OCI-LY3 (cell line): Measurements from ENCODE around the gene KRTAP5-1.

Source experiments
- H2AFZ ChIP-seq: fragments of 200-600, 300-600 bp; shearing (Covaris generic); 2 replicates; pipeline ENCODE4 v1.6.0; 2014; ENCODE audit warnings: antibody characterized with exemption, low read depth, low read length
- H3K27ac ChIP-seq: fragments of 200-600, 300-600 bp; sonication (generic); 2 replicates; pipeline ENCODE4 v1.5.1; 2014; ENCODE audit warnings: mild to moderate bottlenecking, low read length, moderate library complexity, mixed read lengths
- H3K27me3 ChIP-seq: fragments of 200-600, 300-600 bp; sonication (generic); 2 replicates; pipeline ENCODE4 v1.6.1; 2014; ENCODE audit warnings: low read depth, low read length, mixed read lengths
- H3K36me3 ChIP-seq: fragments of 200-600, 300-600 bp; sonication (generic); replicated peaks from 2 replicates; pipeline ENCODE3; 2014; ENCODE audit warnings: low read depth, low read length, mixed read lengths
- H3K4me1 ChIP-seq: fragments of 300-600, 200-600 bp; sonication (generic); 2 replicates; pipeline ENCODE4 v1.6.1; 2014; ENCODE audit warnings: low read length, mixed read lengths
- H3K4me2 ChIP-seq: fragments of 200-600, 300-600 bp; sonication (generic); 2 replicates; pipeline ENCODE4 v1.6.1; 2014; ENCODE audit warnings: low read length, mixed read lengths
- H3K4me3 ChIP-seq: fragments of 300-600, 200-600 bp; sonication (generic); 2 replicates; pipeline ENCODE4 v1.5.1; 2014; ENCODE audit warnings: antibody characterized with exemption, mild to moderate bottlenecking, low read length, moderate library complexity
- H3K79me2 ChIP-seq: fragments of 300-600, 200-600 bp; shearing (Covaris generic); 2 replicates; pipeline ENCODE4 v1.6.1; 2014; ENCODE audit warnings: mild to moderate bottlenecking, low read length, mixed read lengths
- H3K9ac ChIP-seq: fragments of 300-600, 200-600 bp; shearing (Covaris generic); 2 replicates; pipeline ENCODE4 v1.6.0; 2014; ENCODE audit warnings: mild to moderate bottlenecking, low read length, moderate library complexity
- H3K9me3 ChIP-seq: fragments of 200-600, 300-600 bp; shearing (Covaris generic); 2 replicates; pipeline ENCODE4 v1.6.1; 2014; ENCODE audit warnings: low read length, mixed read lengths; ENCODE audit not compliant: insufficient read depth
- H4K20me1 ChIP-seq: fragments of 200-600, 300-600 bp; sonication (generic); 2 replicates; pipeline ENCODE4 v1.6.1; 2016; ENCODE audit warnings: low read length, mixed read lengths; ENCODE audit not compliant: insufficient read depth
- CTCF ChIP-seq: fragments of 200-600, 300-600 bp; sonication (generic); IDR thresholded peaks from 2 replicates; pipeline ENCODE4 v1.5.1; 2014; ENCODE audit warnings: antibody characterized with exemption, low read length, low read depth
- EZH2phosphoT487 ChIP-seq: fragments of 200-600 bp; shearing (Covaris generic); IDR thresholded peaks from 2 replicates; pipeline ENCODE4 v1.6.1; 2018; ENCODE audit warnings: antibody characterized with exemption, mixed run types, low read depth

KRTAP5-1 gene

GRCh38 chr11:1560649-1561251 is 24.3 kb downstream of the KRTAP5-1 start:
- Histone ChIP-seq H3K4me2 (no peak overlapping the region), H4K20me1 (no peaks in the 10 kb centered on the region), H3K79me2 (no peaks in the 10 kb centered on the region), H3K4me3 (no peak overlapping the region), H3K9me3 (no peaks in the 10 kb centered on the region), H2AFZ (no peak overlapping the region), H3K9ac (no peak overlapping the region), H3K36me3 (no peaks in the 10 kb centered on the region), H3K27ac (no peak overlapping the region), H3K27me3 (no peaks in the 10 kb centered on the region), H3K4me1 (peaks cover 14% of the 10 kb centered on the region)
- TF ChIP-seq CTCF (no peak), EZH2phosphoT487 (no peak)

DNA sequence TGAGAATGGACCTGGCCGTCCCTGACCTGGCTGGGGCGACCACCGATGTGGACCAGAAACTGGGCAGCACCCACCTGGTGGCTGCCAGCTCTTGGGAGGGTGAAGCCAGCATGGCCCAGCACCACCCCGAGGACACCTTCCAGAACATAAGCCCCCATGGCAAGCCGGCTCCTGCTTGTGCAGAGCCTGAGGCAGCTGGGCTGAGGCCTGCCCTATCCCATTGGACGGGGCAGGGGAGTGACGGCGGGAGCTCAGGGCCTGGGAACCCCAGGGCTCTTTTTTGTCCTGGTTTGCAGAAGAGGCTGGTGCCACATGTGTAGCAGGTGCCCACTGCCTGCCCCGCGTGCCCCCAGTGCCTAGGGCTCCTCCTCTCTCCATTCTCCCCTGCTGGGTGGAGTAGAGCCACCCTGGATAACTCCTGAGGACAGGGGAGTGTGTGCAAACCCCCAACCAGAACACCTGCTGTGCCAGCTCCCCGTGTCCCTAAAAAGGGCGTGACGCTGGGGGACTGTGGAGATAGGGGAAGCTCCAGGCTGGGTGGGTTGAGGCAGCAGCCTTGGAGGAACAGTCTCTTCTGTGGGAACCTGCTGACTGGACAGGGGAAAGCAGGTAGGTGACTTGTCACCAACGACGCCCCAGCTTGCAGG is 25.0 kb downstream of the KRTAP5-1 start:
- Histone ChIP-seq H3K27me3 (no peaks in the 10 kb centered on the region), H3K9me3 (no peaks in the 10 kb centered on the region), H3K4me3 (no peak overlapping the region), H4K20me1 (no peaks in the 10 kb centered on the region), H3K79me2 (no peaks in the 10 kb centered on the region), H3K36me3 (no peaks in the 10 kb centered on the region), H2AFZ (no peak overlapping the region), H3K9ac (no peak overlapping the region), H3K4me2 (no peak overlapping the region), H3K4me1 (peaks cover 14% of the 10 kb centered on the region), H3K27ac (no peak overlapping the region)
- TF ChIP-seq EZH2phosphoT487, result no peak

DNA sequence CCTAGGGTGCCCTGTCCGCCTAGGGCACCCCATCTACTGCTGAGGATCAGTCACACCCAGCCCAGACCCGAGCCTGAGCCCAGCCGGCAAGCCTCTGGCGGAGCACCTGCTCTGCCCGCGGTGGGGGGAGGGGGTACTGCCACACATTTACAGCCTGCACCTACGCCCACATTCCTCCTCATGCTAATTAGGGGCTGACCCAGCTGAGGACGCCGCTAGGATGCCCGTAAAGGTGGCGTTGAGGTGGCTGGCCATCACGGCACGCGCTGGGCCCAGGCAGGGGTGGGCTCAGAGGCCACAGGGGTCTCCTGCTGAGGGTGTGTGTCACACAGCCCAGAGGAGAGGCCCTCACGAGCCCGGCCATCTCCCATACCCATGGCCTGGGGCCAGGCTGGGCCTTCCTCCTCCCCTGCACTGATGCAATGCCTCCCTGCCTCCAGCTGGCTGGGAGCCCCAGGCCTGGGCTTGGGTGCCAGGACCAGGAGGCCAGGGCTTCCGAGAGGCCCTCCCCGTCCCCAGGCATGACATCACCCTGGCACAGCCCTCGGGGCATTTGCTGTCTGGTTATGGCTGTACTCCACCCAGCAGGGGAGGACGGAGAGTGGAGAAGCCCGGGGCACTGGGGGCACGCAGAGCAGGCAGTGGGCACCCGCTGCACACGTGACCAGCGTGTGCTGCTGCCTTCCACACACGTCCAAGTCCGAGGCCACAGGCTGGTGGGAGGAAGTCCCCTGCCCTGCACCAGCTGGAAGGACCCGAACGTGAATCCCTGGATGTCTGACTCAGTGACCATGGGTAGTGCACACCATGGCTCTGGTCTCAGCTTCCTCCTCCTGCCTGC is 25.8 kb downstream of the KRTAP5-1 start:
- Histone ChIP-seq H3K27me3 (no peaks in the 10 kb centered on the region), H3K9me3 (no peaks in the 10 kb centered on the region), H3K36me3 (no peaks in the 10 kb centered on the region), H4K20me1 (no peaks in the 10 kb centered on the region), H3K27ac (no peak overlapping the region), H3K4me3 (0 out of 2 replicates have a peak overlapping the region, but pooled peaks have one; percentile 21), H2AFZ (no peak overlapping the region), H3K79me2 (no peaks in the 10 kb centered on the region), H3K4me2 (peak overlapping the region; percentile 58), H3K4me1 (peaks cover 14% of the 10 kb centered on the region), H3K9ac (no peak overlapping the region)
- TF ChIP-seq EZH2phosphoT487 (no peak), CTCF (no peak)

GRCh38 chr11:1558775-1559110 is 26.3 kb downstream of the KRTAP5-1 start:
- Histone ChIP-seq H3K9ac (no peak overlapping the region), H2AFZ (no peak overlapping the region), H3K4me2 (peak overlapping the region; percentile 58), H4K20me1 (no peaks in the 10 kb centered on the region), H3K9me3 (no peaks in the 10 kb centered on the region), H3K27me3 (no peaks in the 10 kb centered on the region), H3K36me3 (no peaks in the 10 kb centered on the region), H3K4me1 (peaks cover 14% of the 10 kb centered on the region), H3K79me2 (no peaks in the 10 kb centered on the region), H3K4me3 (0 out of 2 replicates have a peak overlapping the region, but pooled peaks have one; percentile 11), H3K27ac (no peak overlapping the region)
- TF ChIP-seq EZH2phosphoT487 (no peak), CTCF (no peak)
